MCF 10A (cell line): ENCODE data around the gene AGGF1. TPM values are rescaled to one million over a fixed set of nuclear protein-coding genes. Genes with fewer than 3 reads are reported as not detected.

Experiments used
- BruUV-seq: library from RNA; stranded (reverse); fragments of 400-500 nt; replicated peaks from 2 replicates; lab custom pipeline; 2021; lab: Mats Ljungman, UMichigan
- CTCF ChIA-PET: fragments of 300-600 bp; sonication (Branson Sonifier 250); formaldehyde crosslinking; extraction: SDS; loops from one replicate; lab custom pipeline; 2021; ENCODE audit warnings: antibody characterized with exemption, inconsistent platforms; lab: Yijun Ruan, JAX
- POLR2A ChIA-PET: fragments of 300-600, 350-650 bp; sonication (Branson Sonifier 250); formaldehyde crosslinking; extraction: SDS; loops from one replicate; lab custom pipeline; 2020; ENCODE audit warnings: antibody characterized with exemption, inconsistent platforms; lab: Yijun Ruan, JAX
- DNase-seq: peaks from one replicate; pipeline ENCODE4 v3.0.0-alpha.2; 2018; ENCODE audit not compliant: unreplicated experiment
- H3K27ac Mint-ChIP-seq: one replicate; pipeline ENCODE4 v1.8.0; 2022; ENCODE audit warnings: mild to moderate bottlenecking, low read depth, mixed read lengths; ENCODE audit not compliant: unreplicated experiment
- H3K27me3 Mint-ChIP-seq: one replicate; pipeline ENCODE4 v1.8.0; 2022; ENCODE audit warnings: mixed read lengths; ENCODE audit not compliant: insufficient read depth, unreplicated experiment
- H3K36me3 Mint-ChIP-seq: one replicate; pipeline ENCODE4 v1.8.0; 2022; ENCODE audit warnings: mild to moderate bottlenecking, moderate library complexity, mixed read lengths; ENCODE audit not compliant: insufficient read depth, unreplicated experiment
- H3K4me1 Mint-ChIP-seq: one replicate; pipeline ENCODE4 v1.8.0; 2022; ENCODE audit warnings: mixed read lengths; ENCODE audit not compliant: insufficient read depth, unreplicated experiment
- H3K4me3 Mint-ChIP-seq: one replicate; pipeline ENCODE4 v1.8.0; 2022; ENCODE audit warnings: mild to moderate bottlenecking, moderate library complexity, mixed read lengths; ENCODE audit not compliant: unreplicated experiment
- H3K9me3 Mint-ChIP-seq: one replicate; pipeline ENCODE4 v1.8.0; 2022; ENCODE audit warnings: mixed read lengths; ENCODE audit not compliant: unreplicated experiment
- intact Hi-C: fragments of 100-400 bp; cut with micrococcal nuclease; formaldehyde crosslinking; loops from 2 replicates; pipeline ENCODE4 v1.14.1; 2022
- total RNA-seq: library from RNA; stranded (reverse); gene quantifications from 2 replicates; pipeline ENCODE4 v1.2.3, GENCODE V29; 2022
- TF ChIP-seq, protein P1 (sequence below): fragments of 200-600 bp; IDR thresholded peaks from one replicate; pipeline ENCODE4 v1.8.0; 2022; ENCODE audit warnings: antibody characterized with exemption, mild to moderate bottlenecking; ENCODE audit not compliant: unreplicated experiment

Gene AGGF1
- total RNA-seq, 1 experiment from 2014 or later, result 19.5 TPM

- Mint-ChIP-seq H3K27ac (no peak overlapping the region), H3K4me3 (no peak overlapping the region), H3K9me3 (no peaks in the 10 kb centered on the region), H3K4me1 (peaks cover 6% of the 10 kb centered on the region), H3K36me3 (peaks cover 70% of the 10 kb centered on the region), H3K27me3 (no peaks in the 10 kb centered on the region)
- intact Hi-C loops, result no loop called here
- DNase-seq, result no peak
- ChIA-PET POLR2A (interaction anchor here (0.8 kb wide), 1 partner anchor 14 kb away, joined by 3 read pairs; no protein-coding TSS in a partner anchor), CTCF (interaction anchor here (0.7 kb wide), 1 partner anchor 13 kb away, joined by 3 read pairs; no protein-coding TSS in a partner anchor)
- no TSS peak for BruUV-seq
- TF ChIP-seq, protein P1, sequence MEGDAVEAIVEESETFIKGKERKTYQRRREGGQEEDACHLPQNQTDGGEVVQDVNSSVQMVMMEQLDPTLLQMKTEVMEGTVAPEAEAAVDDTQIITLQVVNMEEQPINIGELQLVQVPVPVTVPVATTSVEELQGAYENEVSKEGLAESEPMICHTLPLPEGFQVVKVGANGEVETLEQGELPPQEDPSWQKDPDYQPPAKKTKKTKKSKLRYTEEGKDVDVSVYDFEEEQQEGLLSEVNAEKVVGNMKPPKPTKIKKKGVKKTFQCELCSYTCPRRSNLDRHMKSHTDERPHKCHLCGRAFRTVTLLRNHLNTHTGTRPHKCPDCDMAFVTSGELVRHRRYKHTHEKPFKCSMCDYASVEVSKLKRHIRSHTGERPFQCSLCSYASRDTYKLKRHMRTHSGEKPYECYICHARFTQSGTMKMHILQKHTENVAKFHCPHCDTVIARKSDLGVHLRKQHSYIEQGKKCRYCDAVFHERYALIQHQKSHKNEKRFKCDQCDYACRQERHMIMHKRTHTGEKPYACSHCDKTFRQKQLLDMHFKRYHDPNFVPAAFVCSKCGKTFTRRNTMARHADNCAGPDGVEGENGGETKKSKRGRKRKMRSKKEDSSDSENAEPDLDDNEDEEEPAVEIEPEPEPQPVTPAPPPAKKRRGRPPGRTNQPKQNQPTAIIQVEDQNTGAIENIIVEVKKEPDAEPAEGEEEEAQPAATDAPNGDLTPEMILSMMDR, result no peak
These were observed 16.3 kb downstream of the AGGF1 start for GRCh38 chr5:77046416-77047073.

- TF ChIP-seq, protein P1, result no peak
- Mint-ChIP-seq H3K27me3 (no peaks in the 10 kb centered on the region), H3K4me1 (peaks cover 9% of the 10 kb centered on the region), H3K4me3 (no peak overlapping the region), H3K9me3 (no peaks in the 10 kb centered on the region), H3K27ac (no peak overlapping the region), H3K36me3 (peaks cover 60% of the 10 kb centered on the region)
- ChIA-PET POLR2A (interaction anchor here (0.6 to 0.8 kb wide), 2 partner anchors 23 to 267 kb away, joined by 3 to 4 read pairs; partner anchors contain the start of gene ZBED3), CTCF (interaction anchor here (0.6 kb wide), 1 partner anchor 207 kb away, joined by 4 read pairs; no protein-coding TSS in a partner anchor)
- no TSS peak for BruUV-seq
- DNase-seq, result no peak
- intact Hi-C loops, result no loop called here
These were observed 33.8 kb downstream of the AGGF1 start for GRCh38 chr5:77064040-77064439.

- no peak overlapping the region for H3K4me3 Mint-ChIP-seq
- peaks cover 9% of the 10 kb centered on the region for H3K4me1 Mint-ChIP-seq
- POLR2A ChIA-PET, result no interaction called here
- intact Hi-C loops, result no loop called here
- DNase-seq, result no peak
- no peaks in the 10 kb centered on the region for H3K27me3 Mint-ChIP-seq
- H3K27ac Mint-ChIP-seq, result no peak overlapping the region
- no peaks in the 10 kb centered on the region for H3K9me3 Mint-ChIP-seq
- BruUV-seq, result no TSS peak
- CTCF ChIA-PET, result interaction anchor here (0.5 kb wide), 1 partner anchor 23 kb away, joined by 3 read pairs; no protein-coding TSS in a partner anchor
- peaks cover 55% of the 10 kb centered on the region for H3K36me3 Mint-ChIP-seq
- TF ChIP-seq, protein P1, result no peak
These were observed 35.1 kb downstream of the AGGF1 start for GRCh38 chr5:77065256-77065655.

DNA sequence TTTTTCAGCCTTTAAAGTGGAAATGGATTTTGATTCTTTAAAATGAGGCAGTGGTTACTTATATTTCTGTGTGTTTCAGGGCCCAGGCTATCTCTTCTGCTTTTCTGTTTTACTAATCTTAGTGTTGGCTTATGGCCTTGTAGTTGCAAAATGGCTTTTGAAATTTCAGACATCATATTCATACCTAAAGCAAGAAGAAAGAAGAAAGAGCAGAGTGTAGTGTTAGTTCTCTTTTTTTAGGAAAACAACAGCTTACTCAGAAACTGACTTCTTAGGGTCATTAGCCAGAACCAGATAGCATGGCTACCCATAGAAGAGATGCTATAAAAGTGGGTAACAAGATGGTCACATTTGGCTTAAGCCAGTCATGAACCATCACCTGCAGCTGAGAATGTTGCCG, 36.0 kb downstream of the AGGF1 start:
- Mint-ChIP-seq H3K9me3 (no peaks in the 10 kb centered on the region), H3K27me3 (no peaks in the 10 kb centered on the region), H3K4me3 (no peak overlapping the region), H3K4me1 (peaks cover 9% of the 10 kb centered on the region), H3K36me3 (peaks cover 45% of the 10 kb centered on the region), H3K27ac (no peak overlapping the region)
- CTCF ChIA-PET, result interaction anchor here (0.6 kb wide), 1 partner anchor 17 kb away, joined by 3 read pairs; no protein-coding TSS in a partner anchor
- POLR2A ChIA-PET, result interaction anchor here (0.7 kb wide), 1 partner anchor 35 kb away, joined by 3 read pairs; no protein-coding TSS in a partner anchor
- TF ChIP-seq, protein P1, result no peak
- DNase-seq, result no peak
- intact Hi-C loops, result no loop called here
- no TSS peak for BruUV-seq
